ENCODE data around the gene BPIFB6.

BPIFB6 gene

DNA sequence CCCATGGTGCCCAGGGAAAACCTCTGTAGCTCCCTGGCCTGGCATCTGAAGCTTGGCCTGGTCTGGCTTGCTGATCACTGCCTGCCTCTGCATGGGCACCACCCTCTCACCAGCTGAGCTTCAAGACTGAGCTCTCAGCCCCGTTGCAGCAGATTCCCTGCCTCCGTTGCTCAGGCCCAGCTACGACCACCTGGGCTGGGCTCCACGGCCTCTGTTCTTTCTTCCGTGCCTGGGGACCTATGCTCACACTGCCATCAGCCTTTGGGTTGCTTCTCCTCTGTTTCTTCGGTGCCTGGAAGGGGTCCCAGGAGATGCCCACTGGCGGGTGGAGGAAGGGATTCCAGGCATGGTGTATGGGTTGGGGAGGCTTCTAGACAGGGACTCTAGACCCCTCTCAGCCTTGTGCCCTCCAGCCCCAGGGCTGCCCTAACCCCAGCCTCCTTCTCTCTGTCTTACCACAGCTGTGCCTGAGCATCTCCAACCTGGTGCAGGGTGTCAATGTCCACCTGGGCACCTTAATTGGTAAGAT, 14.8 kb upstream of the BPIFB6 start:
- no peak for DNase-seq

DNA sequence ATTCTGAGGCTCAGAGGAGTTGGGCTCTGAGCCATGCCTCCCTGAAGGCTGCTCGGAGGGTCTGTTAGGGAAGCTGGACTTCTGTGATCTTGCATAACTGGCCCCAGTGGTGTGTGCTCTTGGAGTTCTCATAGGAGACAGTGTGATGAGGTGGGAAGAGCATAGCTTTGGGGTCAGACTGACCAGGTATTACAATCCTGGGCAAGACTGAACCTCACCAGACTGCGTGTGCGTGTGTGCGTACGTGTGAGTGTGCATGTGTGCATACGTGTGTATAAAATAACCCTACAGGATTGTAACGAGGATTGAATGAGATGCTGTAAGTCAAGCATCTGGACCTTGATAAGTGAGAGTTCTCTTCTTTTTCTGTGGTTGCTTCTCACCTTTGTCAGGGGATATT, 13.9 kb upstream of the BPIFB6 start:
- DNase-seq, result no peak

DNA sequence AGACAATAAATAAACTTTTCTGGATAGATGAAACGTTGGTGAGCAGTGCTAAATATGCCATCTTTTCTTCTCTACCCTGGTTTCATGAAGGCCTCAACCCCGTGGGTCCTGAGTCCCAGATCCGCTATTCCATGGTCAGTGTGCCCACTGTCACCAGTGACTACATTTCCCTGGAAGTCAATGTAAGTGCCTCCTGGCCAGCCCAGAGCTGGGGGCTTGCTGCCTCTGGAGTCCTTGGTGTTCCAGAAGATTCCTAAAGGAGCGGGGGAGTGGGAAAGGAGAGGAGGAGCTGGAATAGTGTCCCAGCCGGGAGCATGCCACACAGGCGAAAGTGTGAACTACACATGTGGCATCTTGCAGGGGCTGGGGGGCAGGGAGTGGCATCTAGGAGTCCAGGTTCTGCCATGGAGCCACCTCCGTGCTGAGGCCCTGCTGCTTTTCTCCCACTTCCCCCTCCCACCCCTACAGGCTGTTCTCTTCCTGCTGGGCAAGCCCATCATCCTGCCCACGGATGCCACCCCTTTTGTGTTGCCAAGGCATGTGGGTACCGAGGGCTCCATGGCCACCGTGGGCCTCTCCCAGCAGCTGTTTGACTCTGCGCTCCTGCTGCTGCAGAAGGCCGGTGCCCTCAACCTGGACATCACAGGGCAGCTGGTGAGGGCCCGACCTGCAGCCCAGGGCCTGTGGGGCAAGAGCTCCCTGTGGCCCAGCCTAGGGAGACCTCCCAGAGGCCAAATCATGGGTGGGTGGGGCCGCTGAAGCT, 13.1 kb upstream of the BPIFB6 start:
- DNase-seq, result no peak

DNA sequence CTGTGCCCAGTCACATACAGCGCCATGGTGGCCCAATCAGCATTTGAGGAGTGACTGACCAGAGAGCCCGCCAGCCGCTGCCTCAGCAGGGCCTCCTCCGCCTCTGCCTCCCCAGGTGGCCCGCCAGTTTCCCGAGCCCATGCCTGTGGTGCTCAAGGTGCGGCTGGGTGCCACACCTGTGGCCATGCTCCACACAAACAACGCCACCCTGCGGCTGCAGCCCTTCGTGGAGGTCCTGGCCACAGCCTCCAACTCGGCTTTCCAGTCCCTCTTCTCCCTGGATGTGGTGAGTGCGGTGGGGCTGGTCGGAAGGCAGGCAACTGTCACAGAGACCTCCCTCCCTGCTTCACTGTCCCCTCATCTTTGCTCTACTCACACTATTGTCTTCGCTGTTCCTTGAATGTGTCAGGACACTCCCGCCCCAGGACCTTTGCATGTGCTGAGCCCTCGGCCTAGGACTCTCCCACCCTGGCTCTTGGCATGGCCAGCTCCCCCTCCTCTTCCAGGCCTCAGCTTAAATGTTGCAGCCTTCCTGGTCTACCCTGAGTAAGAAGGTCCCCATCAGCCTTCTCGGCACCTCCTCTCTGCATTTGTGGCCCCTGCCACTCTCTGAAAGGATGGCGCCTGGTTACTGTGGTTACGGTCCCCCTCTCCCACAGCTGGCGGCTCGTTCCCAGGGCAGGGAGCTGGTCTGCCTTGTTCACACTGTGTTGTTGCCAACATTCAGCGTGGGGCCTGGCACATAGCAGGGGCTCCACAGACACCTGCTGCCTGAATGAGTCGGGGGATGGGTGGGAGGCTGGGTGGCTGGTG, 11.8 kb upstream of the BPIFB6 start:
- DNase-seq, result no peak

DNA sequence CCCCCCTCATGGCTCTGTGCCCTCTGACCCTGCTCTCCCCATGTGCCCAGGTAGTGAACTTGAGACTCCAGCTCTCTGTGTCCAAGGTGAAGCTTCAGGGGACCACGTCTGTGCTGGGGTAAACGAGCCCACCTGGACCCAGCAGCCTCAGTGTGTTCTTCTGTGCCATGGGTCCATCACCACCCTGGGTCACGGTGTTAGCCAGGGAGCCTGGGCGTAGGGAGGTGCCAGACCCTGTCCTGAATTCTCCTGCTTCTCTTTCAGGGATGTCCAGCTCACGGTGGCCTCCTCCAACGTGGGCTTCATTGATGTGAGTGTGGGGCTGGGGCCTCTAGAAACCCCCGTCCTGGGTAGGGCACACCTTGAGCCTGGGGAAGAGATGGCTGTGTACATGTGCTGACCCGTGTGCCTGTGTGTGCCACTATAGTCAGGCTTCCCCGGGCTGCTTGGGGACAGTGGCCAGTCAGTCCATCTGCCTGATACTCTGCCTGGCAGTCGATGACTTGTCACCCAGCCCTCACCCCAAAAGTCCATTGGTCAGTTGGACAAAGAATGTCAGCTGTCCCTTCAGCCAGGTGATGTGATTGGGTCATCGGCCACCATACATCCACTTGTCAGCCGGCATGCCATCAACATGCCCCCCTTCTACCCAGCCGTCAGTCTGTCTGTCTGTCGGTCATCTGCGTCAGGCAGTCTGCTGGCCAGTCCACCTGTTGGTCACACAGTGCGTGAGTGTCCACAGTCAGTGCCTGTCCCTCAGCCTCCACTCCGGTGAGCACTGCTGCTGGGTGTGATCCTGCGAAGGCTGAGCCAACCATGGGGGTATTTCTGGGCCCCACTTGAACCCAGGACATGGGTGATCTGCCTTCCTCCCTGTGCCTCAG, 10.9 kb upstream of the BPIFB6 start:
- DNase-seq, result no peak

DNA sequence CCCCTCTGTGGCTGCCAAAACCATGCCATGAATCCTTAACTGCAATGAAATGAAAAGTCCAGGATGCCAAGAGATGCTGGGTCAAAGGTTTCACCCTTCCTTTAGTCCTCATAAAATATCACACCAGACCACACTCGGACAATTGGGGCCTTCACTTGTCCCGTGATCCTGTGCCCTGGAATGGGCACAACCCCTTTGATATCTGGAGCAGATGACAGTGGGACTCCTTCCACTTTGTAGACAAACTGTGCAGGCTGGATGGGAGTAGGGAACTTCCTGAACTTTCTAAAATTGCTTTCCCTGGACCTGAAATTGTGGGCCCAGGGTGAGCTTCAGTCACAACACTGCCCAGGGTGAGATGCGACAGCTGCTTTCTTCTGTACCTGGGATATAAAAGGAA, 9.6 kb upstream of the BPIFB6 start:
- DNase-seq, result no peak

DNA sequence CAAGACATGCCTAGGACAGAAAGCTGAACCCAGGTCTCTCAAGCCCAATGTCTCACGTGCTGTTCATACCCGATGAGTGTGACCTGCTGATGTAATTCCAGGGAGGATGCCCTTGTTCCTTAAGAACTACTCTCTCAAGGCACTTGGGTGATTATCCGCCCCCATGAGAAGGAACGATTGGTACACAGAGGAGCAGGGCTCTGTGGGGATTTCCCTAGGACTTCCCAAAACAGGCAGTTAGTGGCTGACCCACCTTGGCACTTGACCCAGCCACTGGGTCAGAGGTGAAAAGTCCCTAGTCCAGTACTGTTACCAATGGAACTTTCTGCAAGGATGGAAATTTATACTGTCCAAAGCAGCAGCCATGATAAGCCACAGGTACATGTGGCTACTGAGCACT, 9.2 kb upstream of the BPIFB6 start:
- DNase-seq, result no peak

DNA sequence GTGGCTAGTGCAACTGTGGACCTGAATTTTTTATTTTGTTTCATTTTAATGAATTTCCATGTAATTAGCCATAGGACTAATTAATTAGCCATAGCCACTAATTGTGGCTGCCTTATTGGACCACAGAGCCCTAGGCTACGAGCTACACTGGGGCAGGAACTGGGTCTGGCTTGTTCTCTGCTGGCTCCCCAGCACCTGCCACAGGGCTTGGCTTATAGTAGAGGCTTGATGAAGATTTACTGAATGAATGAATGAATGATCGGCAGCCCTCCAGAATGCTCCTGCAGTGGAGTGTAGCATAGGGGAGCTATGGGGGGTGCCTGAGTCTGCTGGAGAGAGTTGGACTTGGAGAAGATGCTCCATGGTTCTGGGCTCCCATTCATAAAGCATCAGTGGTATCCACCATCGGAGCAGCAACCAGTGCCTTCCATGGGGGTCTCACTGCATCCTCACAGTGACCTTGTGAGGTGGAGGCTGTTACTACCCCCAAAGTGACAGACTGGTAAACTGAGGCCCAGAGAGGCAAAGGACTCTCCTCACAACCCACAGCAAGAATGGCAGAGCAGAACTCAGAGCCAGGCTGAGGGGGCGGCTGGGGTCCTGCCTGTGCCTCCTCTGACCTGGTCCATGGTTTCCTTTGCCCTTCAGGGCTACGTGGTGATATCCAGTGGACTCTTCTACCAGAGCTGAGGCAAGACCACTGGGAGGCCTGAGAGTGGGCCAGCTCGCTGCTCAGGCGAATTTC, 8.6 kb upstream of the BPIFB6 start:
- no peak for DNase-seq

DNA sequence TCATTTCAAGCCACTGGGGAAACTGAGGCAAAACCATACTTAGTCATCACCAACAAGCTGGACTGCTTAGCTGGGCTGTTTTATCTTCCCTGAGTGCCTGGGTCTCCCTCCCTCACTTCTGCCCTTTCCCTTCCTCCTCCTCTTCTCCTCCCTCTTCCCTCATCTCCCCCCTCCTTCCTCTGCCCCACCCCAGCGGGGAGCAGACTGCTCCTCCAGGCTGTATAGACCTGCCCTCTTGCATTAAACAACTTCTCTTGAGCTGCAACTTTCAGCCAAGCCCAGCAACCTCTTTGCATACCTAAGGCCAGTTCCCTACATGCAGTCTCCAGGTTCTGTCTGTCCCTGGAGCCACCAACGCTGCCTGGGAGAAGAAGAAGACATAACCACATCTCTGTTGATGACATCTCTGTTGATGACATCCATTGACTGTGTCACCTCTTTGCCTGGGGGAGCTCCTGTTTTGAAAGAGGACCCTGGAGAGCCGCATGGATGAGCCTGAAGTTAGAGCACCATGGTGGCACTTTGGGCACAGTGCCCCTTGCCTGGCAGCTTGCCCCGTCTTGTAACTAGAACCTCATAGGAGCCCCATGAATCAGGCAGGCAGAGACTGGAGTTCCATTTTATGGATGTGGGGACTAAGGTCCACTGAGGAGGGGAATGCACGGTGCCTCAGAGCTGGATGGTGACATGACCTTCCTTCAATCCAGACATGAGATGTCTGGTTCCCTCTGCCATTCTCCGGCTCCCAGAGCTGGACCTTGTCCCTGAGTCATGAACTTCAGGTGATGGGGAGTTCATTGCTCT, 7.8 kb upstream of the BPIFB6 start:
- DNase-seq, result no peak

DNA sequence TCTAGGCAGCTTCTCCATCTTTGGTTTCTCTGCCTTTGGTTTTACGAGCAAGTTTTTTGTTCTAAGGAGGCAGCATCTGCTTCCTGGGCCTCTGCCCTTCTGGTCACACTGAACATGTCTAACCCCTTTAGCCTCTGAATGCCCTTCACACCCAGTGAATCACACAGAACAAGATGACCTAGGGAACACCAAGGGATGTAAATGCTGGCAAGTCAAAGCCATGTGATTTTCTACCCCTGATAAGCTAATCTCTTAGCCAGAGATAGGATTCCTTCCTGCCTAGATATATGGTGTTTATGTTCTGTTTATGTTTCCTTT, 7.2 kb upstream of the BPIFB6 start:
- no peak for DNase-seq

DNA sequence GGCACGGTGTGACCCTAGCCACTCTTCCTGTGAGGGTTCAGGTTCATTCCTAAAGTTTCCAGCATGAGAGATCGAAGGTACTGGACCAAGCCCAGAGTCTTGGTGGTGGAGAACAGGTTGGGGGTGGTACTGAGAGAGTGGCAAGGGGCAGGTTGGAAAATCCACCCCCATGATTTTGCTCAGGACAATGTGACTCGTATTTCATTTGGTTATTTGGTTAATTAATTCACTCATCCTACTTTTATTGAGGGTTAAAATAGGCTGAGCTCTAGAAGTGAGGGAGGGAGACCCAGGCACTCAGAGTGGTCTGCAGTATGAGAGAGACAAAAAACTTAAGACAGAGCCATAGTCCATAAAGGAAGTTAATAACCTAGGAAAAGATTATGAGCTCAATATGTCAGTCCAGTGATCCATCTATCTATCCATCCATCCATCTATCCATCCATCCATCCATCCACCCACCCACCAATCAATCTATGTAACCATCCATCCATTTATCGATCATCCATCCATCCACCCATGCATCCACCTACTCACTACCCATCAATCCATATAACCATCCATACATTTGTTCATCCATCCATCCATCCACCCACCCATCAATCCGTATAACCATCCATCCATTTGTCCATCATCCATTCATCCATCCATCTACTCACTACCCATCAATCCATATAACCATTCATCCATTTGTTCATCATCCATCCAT, 6.7 kb upstream of the BPIFB6 start:
- no peak for DNase-seq

DNA sequence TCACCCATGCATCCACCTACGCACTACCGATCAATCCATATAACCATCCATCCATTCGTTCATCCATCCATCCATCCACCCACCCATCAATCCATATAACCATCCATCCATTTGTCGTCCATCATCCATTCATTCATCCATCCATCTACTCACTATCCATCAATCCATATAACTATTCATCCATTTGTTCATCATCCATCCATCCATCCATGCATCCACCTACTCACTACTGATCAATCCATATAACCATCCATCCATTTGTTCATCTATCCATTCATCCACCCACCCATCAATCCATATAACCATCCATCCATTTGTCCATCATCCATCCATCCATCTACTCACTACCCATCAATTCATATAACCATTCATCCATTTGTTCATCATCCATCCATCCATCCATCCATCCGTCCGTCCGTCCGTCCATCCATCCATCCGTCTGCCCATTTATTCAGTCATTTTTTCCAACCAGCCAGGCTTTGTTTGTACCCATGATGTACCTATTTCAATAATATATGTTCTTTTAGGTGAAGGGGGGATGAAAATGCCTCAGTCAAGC, 6.1 kb upstream of the BPIFB6 start:
- DNase-seq, result no peak

DNA sequence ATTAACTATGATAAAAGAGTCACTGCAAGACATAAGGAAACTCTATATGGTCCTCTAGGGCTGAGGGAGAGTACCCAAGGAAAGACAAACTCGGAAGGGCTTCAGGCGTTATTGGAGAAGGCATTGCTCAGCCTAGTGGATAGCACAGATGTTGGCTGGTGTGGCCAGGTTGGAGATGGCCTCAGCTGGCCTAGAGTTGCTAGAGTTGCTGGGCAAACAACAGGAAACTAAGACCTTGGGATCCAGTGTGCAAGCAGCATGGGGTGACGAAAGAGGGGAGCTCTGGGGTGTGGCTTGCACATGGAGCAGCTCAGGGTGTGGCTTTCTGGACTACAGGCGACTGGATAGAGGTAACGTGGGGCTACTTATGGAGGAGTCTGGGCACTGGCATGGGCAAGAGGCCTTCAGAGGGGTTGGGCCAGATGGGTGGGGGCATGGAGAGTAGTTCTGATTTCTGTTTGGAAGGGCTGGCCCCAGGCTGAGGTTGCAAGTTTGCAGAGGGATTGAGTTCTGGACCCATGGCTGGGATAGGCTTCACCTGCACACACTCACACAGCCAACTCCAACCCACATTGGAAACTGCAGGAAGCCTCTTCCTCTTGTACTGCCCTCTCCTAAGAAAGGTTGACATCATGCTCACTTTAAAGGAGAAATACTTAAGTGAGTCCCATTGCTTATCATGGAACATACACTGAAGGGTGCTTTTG, 5.2 kb upstream of the BPIFB6 start:
- no peak for DNase-seq

DNA sequence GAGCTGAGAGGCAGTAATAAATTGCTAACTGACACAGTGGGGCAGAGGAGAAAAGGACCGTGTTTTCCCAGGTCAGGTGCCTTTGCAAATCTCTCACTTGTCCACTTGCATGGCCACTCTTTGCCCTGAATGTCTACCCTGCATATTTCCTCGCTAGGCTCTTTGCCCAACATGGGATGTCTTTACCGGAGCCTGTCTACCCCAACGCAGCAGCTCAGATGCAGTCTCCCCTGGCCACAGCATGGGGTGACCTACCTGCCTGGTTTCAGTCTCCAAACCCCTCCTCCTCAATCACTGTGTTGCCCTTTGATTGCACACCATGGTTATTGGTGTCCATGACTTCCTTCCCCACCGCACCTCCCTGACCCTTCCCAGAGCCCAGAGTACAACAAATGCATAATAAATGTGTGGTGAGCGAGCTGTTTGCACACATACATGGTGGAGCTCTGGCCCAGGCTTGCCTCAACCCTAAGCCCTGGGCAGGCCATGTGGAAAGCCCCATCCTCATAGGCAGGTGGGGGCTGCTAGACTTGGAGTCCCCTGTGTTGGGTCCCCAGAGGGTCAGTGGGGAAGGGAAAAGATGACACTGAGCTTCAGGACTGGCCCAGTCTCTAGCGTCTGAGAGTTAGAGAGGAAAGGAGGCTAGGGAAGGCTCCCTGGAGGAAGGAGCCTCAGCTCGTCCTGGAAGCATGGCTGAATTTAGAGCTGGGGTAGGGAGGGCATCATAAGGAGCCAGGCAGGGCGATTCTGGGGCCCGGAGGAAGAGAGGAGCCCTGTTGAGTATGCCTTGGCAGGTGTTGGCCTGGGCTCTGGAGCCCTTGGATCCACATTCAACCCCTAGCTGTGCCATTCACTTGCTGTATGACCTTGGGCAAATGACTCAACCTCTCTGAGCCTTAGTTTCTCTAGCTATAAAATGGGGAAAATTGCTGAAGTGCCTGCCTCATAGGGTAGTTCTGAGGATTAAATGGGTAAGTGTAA, 4.4 kb upstream of the BPIFB6 start:
- no peak for DNase-seq

DNA sequence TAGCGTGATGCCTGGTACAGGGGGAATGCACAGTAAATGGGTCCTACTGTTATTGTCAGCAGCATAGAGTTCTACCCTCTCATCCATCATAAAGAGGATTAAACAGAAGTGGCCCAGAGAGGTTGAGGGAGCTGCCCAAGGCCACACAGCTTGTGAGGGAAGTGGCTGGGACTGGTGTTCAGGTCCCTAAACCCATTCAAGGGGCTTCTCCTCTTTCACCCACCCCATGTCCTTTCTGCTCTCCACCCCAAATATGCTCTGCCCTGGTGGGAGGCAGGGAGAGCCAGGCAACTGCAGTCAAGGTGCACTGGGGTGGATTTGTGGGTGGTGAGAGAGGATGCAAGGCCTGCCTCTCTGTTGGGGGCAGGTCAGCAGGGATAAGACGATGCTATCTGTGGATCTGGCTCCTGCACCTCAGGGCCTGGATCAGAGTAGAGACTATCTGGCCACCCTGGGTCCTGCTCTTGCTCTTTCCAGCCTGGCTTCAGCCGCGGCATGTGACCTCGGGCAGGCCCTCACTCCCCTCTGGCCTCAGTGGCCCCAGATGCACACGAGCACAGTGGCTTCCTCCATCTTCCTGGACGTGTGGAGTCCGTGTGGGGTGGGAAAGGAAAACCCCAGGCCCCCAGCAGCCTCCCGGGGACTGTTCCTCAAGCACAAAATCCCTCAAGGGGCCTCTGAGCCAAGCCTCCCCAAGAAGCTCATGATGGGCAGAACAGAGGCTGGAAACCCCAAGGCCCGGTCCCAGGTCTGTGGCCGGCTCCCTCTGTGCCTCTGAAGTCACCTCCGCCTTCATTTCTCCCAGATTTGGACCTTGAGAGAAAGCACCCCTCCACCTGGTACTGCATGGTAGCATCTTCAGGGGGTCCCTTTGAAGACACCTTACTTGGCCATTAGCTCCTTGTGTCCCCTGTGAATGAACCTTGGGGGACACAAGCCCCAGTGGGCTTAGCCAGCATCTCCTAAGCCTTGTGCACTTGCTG, 3.4 kb upstream of the BPIFB6 start:
- DNase-seq, result no peak

DNA sequence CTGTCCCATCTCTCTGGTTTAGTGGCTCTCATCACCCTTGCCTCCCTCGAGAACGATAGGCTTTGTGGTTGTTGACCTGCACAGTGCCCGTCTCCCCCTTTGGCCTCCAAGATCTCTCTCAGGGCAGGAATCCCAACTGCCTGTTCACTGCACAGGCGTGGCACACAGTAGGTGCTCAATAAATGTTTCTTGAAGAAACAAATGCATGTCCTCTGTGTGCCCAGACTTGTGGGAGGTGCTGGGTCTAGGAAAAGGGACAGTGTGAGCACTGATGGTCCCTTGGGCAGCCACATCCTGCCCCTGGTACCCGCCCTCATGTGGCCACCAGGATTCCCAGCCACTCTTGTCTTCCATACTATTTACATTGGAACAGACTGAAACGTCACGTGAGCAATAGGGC, 2.6 kb upstream of the BPIFB6 start:
- no peak for DNase-seq

DNA sequence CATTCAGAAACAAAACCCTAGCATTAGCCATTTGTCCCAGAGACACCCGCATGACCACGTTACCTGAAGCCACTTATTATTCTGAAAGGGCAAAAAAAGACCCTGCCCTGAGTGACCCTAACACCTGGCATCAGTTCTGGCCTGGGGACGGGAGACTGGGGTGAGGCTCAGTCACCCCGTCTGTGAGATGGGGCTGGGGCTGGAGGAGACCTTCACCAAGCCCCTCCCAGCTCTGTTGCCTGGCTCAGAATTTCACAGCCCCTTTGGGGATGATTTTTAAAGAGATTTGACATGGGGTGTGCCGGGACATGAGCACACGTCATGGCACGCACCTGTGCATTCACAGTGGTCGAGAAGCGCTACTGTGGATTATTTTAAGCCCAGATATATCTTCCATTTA, 1.4 kb upstream of the BPIFB6 start:
- DNase-seq, result no peak

DNA sequence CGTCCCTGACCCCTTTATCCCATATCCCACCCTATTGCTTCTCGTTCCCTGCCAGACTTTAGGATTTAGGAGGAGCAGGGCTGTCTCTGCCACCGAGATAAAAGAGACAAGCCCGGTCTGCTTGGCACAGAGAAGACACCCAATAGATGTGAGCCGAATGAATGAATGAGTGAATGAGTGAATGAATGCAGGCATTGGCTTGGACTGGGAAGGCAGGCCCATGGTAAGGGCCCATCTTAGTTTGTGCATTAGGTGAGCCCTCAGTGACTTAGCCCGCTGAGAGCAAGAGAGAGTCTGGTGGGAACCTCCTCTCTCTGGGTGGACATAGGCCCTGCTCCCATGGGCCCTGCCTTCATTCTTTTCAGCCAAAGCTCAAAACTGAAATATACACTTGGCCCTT, 879 bp upstream of the BPIFB6 start:
- DNase-seq, result no peak

Data from activated CD4-positive, alpha-beta T cell treated with anti-CD3 and anti-CD28 coated beads, Interleukin-2, amount 50 U/mL, for 1 hour (primary cell).